Body of pancreas (tissue), 4 donors: ENCODE measurements around the gene KANSL3. TPM values are rescaled to one million over a fixed set of nuclear protein-coding genes. Genes with fewer than 3 reads are reported as not detected.
A peak's percentile ranks its signal among the peaks of the same experiment; 100 is the strongest.

Source experiments
- ATAC-seq: fragments of 150-250 bp; one replicate; pipeline ENCODE4 v1.9.1; 2016
- DNase-seq, 4 donors: peaks; one replicate each; pipeline ENCODE4 v3.0.0-alpha.2; 2019
- H3K27ac ChIP-seq, 4 donors: fragments of 200-600 bp; sonication (generic); 1 replicate in 3 of 4; 2 replicates in 1 of 4; pipeline versions ENCODE4 v1.5.1 to v1.6.1; 2016 to 2019; ENCODE audit warnings: mild to moderate bottlenecking in 1 of 4, mixed read lengths in 1 of 4, moderate library complexity in 1 of 4
- H3K27me3 ChIP-seq, 2 donors: fragments of 200-600 bp; sonication (generic); one replicate each; pipeline ENCODE4 v1.6.0; 2016; ENCODE audit warnings: mild to moderate bottlenecking in 1 of 2
- H3K36me3 ChIP-seq, 2 donors: fragments of 200-600 bp; sonication (generic); replicated peaks in 1 of 2; 2 replicates each; pipeline ENCODE4 v1.5.1; 2016; ENCODE audit warnings: low read depth in 2 of 2; ENCODE audit not compliant: insufficient read depth in 1 of 2
- H3K4me1 ChIP-seq: fragments of 200-600 bp; sonication (generic); one replicate; pipeline ENCODE4 v1.6.0; 2016
- H3K4me3 ChIP-seq, 2 donors: fragments of 200-600 bp; sonication (generic); 1 replicate in 1 of 2; 2 replicates in 1 of 2; pipeline ENCODE4 v1.5.1; 2016 to 2019
- H3K9me3 ChIP-seq, 3 donors: fragments of 200-600 bp; sonication (generic); 1 replicate in 2 of 3; 2 replicates in 1 of 3; pipeline ENCODE4 v1.5.1; 2016
- POLR2A ChIP-seq, 3 donors: fragments of 450-650 bp; IDR thresholded peaks; one replicate each; pipeline ENCODE4 v1.6.1; 2016; ENCODE audit warnings: antibody characterized with exemption in 3 of 3, mild to moderate bottlenecking in 2 of 3
- WGBS, 2 donors: methylation state at CpG; one replicate each; pipeline ENCODE4 v1.1.5; 2017; 5-methylcytosine and 5-hydroxymethylcytosine counted together
- intact Hi-C: fragments of 100-400 bp; cut with DNase I; formaldehyde crosslinking; loops from one replicate; pipeline ENCODE4 v1.15.1; 2023
- total RNA-seq, 2 donors: library from RNA; depleted of rRNA; stranded (reverse); fragments of >200 nt; gene quantifications; one replicate each; pipeline ENCODE4 v1.1.0, GENCODE V29; 2016
- TF ChIP-seq, protein P1 (sequence below), 7 experiments: fragments of 450-650 bp in 4 of 7; fragments of 200-600 bp in 3 of 7; sonication (generic) in 3 of 7; IDR thresholded peaks; one replicate each; pipeline ENCODE4 v1.5.1; 2016 to 2019; ENCODE audit warnings: antibody characterized with exemption in 7 of 7

The KANSL3 gene
- total RNA-seq, 2 donors from 2014 or later: 36.6 to 50.4 TPM

DNA sequence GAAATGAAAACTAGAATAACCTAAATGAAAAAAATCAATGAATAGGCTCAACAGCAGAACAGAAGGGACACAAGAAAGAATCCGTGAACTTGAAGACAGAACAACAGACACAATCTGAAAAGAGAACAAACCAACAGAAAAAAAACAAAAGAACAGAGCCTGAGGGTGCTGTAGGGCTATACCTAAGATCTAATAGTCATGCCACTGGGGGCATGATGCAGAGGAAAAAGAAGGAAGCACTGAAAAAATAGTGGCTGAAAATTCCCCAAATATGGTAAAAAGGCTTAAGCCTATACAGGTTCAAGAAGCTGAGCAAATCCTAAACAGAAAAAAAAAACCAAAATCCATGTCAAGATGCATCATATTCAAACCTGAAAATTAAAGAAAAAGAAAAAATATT, 50.3 kb downstream of the KANSL3 start:
- H3K4me1 ChIP-seq: no peaks in the 10 kb centered on the region
- ATAC-seq (no peak), DNase-seq (no peak)
- no peaks in the 10 kb centered on the region for H3K27me3 ChIP-seq
- peaks cover 0 to 4% of the 10 kb centered on the region in 2 donors for H3K36me3 ChIP-seq
- no peak overlapping the region for H3K4me3 ChIP-seq
- TF ChIP-seq, protein P1, sequence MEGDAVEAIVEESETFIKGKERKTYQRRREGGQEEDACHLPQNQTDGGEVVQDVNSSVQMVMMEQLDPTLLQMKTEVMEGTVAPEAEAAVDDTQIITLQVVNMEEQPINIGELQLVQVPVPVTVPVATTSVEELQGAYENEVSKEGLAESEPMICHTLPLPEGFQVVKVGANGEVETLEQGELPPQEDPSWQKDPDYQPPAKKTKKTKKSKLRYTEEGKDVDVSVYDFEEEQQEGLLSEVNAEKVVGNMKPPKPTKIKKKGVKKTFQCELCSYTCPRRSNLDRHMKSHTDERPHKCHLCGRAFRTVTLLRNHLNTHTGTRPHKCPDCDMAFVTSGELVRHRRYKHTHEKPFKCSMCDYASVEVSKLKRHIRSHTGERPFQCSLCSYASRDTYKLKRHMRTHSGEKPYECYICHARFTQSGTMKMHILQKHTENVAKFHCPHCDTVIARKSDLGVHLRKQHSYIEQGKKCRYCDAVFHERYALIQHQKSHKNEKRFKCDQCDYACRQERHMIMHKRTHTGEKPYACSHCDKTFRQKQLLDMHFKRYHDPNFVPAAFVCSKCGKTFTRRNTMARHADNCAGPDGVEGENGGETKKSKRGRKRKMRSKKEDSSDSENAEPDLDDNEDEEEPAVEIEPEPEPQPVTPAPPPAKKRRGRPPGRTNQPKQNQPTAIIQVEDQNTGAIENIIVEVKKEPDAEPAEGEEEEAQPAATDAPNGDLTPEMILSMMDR (IDR thresholded peaks at IDR 0.05): no peak
- intact Hi-C loops: no loop called here
- WGBS, 2 donors: 93 to 100% methylated on average over 1 of the region's 1 CpG
- no peaks in the 10 kb centered on the region for H3K9me3 ChIP-seq
- H3K27ac ChIP-seq: no peak overlapping the region

DNA sequence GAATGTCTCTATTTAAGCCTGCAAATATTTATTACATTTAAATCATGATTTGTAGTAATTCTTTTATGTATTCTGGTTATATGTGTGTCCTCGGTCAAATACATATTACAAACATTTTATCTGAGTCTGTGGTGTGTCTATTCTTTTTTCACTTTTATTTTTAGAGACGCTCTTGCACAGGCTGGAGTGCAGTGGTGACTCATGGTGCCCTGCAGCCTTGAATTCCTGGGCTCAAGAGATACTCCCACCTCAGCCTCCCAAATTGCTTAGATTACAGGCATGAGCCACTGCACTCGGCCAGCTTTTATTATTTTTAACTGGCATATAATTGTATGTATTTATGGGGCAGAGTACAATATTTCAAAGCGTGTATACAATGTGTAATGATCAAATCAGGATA, 54.1 kb downstream of the KANSL3 start:
- no peak overlapping the region for H3K4me3 ChIP-seq
- H3K27ac ChIP-seq: no peak overlapping the region
- TF ChIP-seq POLR2A (IDR thresholded peaks at IDR 0.05): no peak
- ATAC-seq (no peak), DNase-seq (no peak)
- WGBS, 2 donors: 93 to 94% methylated on average over 4 of the region's 4 CpGs
- no peaks in the 10 kb centered on the region for H3K27me3 ChIP-seq
- peaks cover 0 to 2% of the 10 kb centered on the region in 2 donors for H3K36me3 ChIP-seq
- intact Hi-C loops: no loop called here
- no peaks in the 10 kb centered on the region for H3K9me3 ChIP-seq
- H3K4me1 ChIP-seq: no peaks in the 10 kb centered on the region

GRCh38 chr2:96580771-96581170, 57.3 kb downstream of the KANSL3 start:
- Histone ChIP-seq H3K9me3 (no peaks in the 10 kb centered on the region), H3K36me3 (peaks cover 0 to 2% of the 10 kb centered on the region in 2 donors), H3K4me3 (no peak overlapping the region), H3K27ac (no peak overlapping the region), H3K4me1 (no peaks in the 10 kb centered on the region), H3K27me3 (no peaks in the 10 kb centered on the region)
- intact Hi-C loops: no loop called here
- DNase-seq (peak in 1 of 4 donors; percentile 57), ATAC-seq (no peak)
- TF ChIP-seq, protein P1 (IDR thresholded peaks at IDR 0.05): peak in 1 of 7 experiments; percentile 37
- TF ChIP-seq POLR2A (IDR thresholded peaks at IDR 0.05): no peak
- 61 to 75% methylated on average over 4 of the region's 4 CpGs for WGBS, 2 donors

DNA sequence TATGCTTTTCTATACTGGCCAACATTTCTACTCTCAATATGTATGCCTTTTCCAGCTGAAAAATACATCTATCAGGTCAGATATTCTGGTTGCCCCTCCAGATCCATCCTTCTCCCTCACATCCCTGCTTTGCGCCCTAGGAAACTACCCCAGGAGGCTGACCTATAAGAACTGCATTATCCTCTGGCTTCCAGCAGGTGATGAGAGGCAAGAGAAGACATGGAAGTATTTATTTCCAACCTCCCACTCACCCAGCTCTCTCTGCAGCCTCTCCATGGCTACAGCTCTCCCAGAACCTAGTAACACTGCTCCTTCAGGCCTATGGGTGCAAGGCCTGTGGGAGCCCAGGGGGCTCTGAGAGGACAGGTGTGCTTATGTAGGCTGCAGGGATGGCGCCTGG, 58.7 kb downstream of the KANSL3 start:
- H3K4me3 ChIP-seq: no peak overlapping the region
- H3K27me3 ChIP-seq: no peaks in the 10 kb centered on the region
- DNase-seq: no peak
- no peak overlapping the region for H3K27ac ChIP-seq
- peaks cover 0 to 2% of the 10 kb centered on the region in 2 donors for H3K36me3 ChIP-seq
- intact Hi-C loops: no loop called here
- no peak for TF ChIP-seq POLR2A (IDR thresholded peaks at IDR 0.05)
- TF ChIP-seq, protein P1 (IDR thresholded peaks at IDR 0.05): no peak
- no peaks in the 10 kb centered on the region for H3K9me3 ChIP-seq
- 97 to 100% methylated on average over 2 of the region's 2 CpGs for WGBS, 2 donors
- H3K4me1 ChIP-seq: no peaks in the 10 kb centered on the region
- ATAC-seq: no peak

DNA sequence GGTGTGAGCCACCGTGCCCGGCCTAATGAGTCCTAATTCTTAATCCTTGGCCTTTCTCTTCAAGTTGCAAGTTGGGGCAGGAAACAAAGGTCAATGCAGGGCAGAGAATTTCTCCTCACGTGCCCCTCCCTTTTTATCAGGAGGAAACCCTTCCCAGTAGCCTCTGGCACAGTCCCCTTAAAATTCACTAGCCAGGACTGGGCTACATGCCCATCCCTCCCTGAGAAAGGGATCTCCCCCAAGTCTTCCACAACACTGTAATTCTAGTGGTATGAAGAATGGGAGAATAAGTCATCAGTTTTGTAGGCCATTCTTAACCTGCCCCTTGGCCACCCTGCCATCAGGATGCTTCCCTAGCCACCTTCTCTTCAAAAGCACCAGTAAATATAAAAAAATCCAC, 59.4 kb downstream of the KANSL3 start:
- Histone ChIP-seq H3K9me3 (no peaks in the 10 kb centered on the region), H3K36me3 (peaks cover 0 to 2% of the 10 kb centered on the region in 2 donors), H3K27ac (no peak overlapping the region), H3K27me3 (no peaks in the 10 kb centered on the region), H3K4me1 (no peaks in the 10 kb centered on the region), H3K4me3 (no peak overlapping the region)
- ATAC-seq (no peak), DNase-seq (no peak)
- TF ChIP-seq POLR2A (IDR thresholded peaks at IDR 0.05): no peak
- TF ChIP-seq, protein P1 (IDR thresholded peaks at IDR 0.05): no peak
- WGBS, 2 donors: 94 to 95% methylated on average over 3 of the region's 3 CpGs
- intact Hi-C loops: no loop called here
